ENCODE measurements around the gene ADGRA3.
A peak's percentile ranks its signal among the peaks of the same experiment; 100 is the strongest.

ADGRA3 gene

DNA sequence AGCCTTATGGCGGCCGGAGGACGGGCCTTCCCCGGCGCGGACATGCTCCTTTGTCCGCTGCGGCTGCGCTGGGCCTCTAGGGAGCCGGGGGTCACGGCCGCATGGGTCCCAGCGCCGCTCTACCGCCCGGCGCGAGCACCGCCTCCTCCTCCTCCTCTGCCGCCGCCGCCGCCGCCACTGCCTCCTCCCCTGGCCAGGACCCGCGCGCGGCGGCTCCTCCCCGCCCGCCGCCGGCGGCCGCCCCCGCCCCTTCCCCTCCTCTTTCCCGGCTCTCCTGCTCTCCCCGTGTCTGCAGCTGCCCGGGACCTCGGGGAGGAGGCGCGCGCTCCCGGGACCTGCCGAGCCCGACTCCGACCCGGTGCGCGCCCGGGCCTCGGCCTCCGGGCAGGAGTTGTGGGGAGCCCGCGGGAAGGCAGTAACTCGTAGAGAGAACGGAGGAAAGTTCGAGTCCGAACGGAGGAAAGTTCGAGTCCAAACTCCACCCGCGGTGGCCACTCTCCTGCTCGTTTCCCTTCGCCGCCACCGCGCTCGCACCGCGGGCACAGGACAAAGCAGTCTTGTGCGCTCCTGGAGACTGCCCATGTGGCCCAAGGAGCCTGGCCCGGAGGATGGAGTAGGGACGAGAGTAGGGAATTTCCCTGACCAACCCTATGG, at the start of gene ADGRA3 (continued):
- TF ChIP-seq ZSCAN4 (tag by site-specific recombination; IDR thresholded peaks at IDR 0.05) (no peak), ZBTB17 (tag by site-specific recombination; IDR thresholded peaks at IDR 0.05) (peak; percentile 35; the same call in 1 of the 2 replicates), PRDM1 (tag by site-specific recombination; IDR thresholded peaks at IDR 0.05) (peak; percentile 76; the same call in 1 of the 2 replicates), ZNF366 (tag by site-specific recombination; conservative IDR thresholded peaks at IDR 0.05) (no peak), ZNF561 (tag by site-specific recombination; IDR thresholded peaks at IDR 0.05; ENCODE audit: borderline replicate concordance) (no peak), ZNF23 (tag by site-specific recombination; IDR thresholded peaks at IDR 0.05; ENCODE audit: borderline replicate concordance) (no peak), ZNF624 (tag by site-specific recombination; IDR thresholded peaks at IDR 0.05) (no peak), SP7 (tag by site-specific recombination; IDR thresholded peaks at IDR 0.05) (0 out of 2 replicates have a peak, but pooled peaks have one; percentile 15), KLF9 (tag by site-specific recombination; IDR thresholded peaks at IDR 0.05; ENCODE audit: low read depth) (no peak), ZBTB8A (tag by site-specific recombination; IDR thresholded peaks at IDR 0.05) (0 out of 2 replicates have a peak, but pooled peaks have one; percentile 27)
- TF ChIP-seq, protein P1, sequence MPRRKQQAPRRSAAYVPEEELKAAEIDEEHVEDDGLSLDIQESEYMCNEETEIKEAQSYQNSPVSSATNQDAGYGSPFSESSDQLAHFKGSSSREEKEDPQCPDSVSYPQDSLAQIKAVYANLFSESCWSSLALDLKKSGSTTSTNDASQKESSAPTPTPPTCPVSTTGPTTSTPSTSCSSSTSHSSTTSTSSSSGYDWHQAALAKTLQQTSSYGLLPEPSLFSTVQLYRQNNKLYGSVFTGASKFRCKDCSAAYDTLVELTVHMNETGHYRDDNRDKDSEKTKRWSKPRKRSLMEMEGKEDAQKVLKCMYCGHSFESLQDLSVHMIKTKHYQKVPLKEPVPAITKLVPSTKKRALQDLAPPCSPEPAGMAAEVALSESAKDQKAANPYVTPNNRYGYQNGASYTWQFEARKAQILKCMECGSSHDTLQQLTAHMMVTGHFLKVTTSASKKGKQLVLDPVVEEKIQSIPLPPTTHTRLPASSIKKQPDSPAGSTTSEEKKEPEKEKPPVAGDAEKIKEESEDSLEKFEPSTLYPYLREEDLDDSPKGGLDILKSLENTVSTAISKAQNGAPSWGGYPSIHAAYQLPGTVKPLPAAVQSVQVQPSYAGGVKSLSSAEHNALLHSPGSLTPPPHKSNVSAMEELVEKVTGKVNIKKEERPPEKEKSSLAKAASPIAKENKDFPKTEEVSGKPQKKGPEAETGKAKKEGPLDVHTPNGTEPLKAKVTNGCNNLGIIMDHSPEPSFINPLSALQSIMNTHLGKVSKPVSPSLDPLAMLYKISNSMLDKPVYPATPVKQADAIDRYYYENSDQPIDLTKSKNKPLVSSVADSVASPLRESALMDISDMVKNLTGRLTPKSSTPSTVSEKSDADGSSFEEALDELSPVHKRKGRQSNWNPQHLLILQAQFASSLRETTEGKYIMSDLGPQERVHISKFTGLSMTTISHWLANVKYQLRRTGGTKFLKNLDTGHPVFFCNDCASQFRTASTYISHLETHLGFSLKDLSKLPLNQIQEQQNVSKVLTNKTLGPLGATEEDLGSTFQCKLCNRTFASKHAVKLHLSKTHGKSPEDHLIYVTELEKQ (tag by site-specific recombination; IDR thresholded peaks at IDR 0.05; ENCODE audit: borderline replicate concordance), result no peak

GRCh38 chr4:22556495-22556894, 40.6 kb upstream of the ADGRA3 start:
- TF ChIP-seq, protein P2, sequence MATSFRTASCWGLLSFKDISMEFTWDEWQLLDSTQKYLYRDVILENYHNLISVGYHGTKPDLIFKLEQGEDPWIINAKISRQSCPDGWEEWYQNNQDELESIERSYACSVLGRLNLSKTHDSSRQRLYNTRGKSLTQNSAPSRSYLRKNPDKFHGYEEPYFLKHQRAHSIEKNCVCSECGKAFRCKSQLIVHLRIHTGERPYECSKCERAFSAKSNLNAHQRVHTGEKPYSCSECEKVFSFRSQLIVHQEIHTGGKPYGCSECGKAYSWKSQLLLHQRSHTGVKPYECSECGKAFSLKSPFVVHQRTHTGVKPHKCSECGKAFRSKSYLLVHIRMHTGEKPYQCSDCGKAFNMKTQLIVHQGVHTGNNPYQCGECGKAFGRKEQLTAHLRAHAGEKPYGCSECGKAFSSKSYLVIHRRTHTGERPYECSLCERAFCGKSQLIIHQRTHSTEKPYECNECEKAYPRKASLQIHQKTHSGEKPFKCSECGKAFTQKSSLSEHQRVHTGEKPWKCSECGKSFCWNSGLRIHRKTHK (tag by site-specific recombination; IDR thresholded peaks at IDR 0.05), result no peak
- POLR2A ChIA-PET, result no interaction called here
- Histone ChIP-seq H3K4me1 (ENCODE audit: control insufficient read depth, insufficient read depth, low read length) (no peaks in the 10 kb centered on the region), H3K36me3 (ENCODE audit: control insufficient read depth in 2 of 2, insufficient read depth in 1 of 2, low read length in 2 of 2) (no peaks in the 10 kb centered on the region), H3K4me3 (ENCODE audit: low read depth, low read length) (no peak overlapping the region), H3K27ac (ENCODE audit: extremely low read depth, low read depth, low read length) (no peak overlapping the region), H3K9me3 (ENCODE audit: control insufficient read depth, insufficient read depth, low read depth, low read length) (no peaks in the 10 kb centered on the region)
- CTCF ChIA-PET, result no interaction called here

- POLR2A ChIA-PET, result no interaction called here
These were observed 38.8 kb upstream of the ADGRA3 start for GRCh38 chr4:22554670-22555069.

More at GRCh38 chr4:22554670-22555069, 38.8 kb upstream of the ADGRA3 start:
- H3K27ac ChIP-seq (ENCODE audit: extremely low read depth, low read depth, low read length), result no peak overlapping the region
- H3K36me3 ChIP-seq (ENCODE audit: control insufficient read depth in 2 of 2, insufficient read depth in 1 of 2, low read length in 2 of 2), result no peaks in the 10 kb centered on the region
- CTCF ChIA-PET, result no interaction called here
- H3K4me1 ChIP-seq (ENCODE audit: control insufficient read depth, insufficient read depth, low read length), result no peaks in the 10 kb centered on the region
- no peak for TF ChIP-seq ZNF391 (tag by site-specific recombination; IDR thresholded peaks at IDR 0.05; ENCODE audit: borderline replicate concordance, low read depth)
- TF ChIP-seq, protein P3, sequence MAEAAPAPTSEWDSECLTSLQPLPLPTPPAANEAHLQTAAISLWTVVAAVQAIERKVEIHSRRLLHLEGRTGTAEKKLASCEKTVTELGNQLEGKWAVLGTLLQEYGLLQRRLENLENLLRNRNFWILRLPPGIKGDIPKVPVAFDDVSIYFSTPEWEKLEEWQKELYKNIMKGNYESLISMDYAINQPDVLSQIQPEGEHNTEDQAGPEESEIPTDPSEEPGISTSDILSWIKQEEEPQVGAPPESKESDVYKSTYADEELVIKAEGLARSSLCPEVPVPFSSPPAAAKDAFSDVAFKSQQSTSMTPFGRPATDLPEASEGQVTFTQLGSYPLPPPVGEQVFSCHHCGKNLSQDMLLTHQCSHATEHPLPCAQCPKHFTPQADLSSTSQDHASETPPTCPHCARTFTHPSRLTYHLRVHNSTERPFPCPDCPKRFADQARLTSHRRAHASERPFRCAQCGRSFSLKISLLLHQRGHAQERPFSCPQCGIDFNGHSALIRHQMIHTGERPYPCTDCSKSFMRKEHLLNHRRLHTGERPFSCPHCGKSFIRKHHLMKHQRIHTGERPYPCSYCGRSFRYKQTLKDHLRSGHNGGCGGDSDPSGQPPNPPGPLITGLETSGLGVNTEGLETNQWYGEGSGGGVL (tag by site-specific recombination; IDR thresholded peaks at IDR 0.05), result no peak
- no peak for TF ChIP-seq ZNF701 (tag by site-specific recombination; IDR thresholded peaks at IDR 0.05)
- no peak for TF ChIP-seq MZF1 (tag by site-specific recombination; IDR thresholded peaks at IDR 0.05; ENCODE audit: borderline replicate concordance)
- no peak for TF ChIP-seq ZNF473 (tag by site-specific recombination; IDR thresholded peaks at IDR 0.05)
- no peak for TF ChIP-seq ZNF140 (tag by site-specific recombination; IDR thresholded peaks at IDR 0.05)
- TF ChIP-seq RBAK (tag by site-specific recombination; IDR thresholded peaks at IDR 0.05), result no peak
- TF ChIP-seq CTCF (tag by site-specific recombination; IDR thresholded peaks at IDR 0.05), result no peak
- H3K4me3 ChIP-seq (ENCODE audit: low read depth, low read length), result no peak overlapping the region
- no peaks in the 10 kb centered on the region for H3K9me3 ChIP-seq (ENCODE audit: control insufficient read depth, insufficient read depth, low read depth, low read length)

Data from HEK293 (cell line).